Spinal cord (tissue), 10 donors: Measurements from ENCODE around the gene DHX29. TPM values are rescaled to one million over a fixed set of nuclear protein-coding genes. Genes with fewer than 3 reads are reported as not detected.

Source experiments
- DNase-seq, 6 donors: peaks; one replicate each; pipeline versions ENCODE4 v3.0.0 to v3.0.0-alpha.2; 2013 to 2015; ENCODE audit warnings: low spot score in 6 of 6, low read depth in 4 of 6
- H3K27ac ChIP-seq: one replicate; pipeline ENCODE4 v1.5.1; 2013; ENCODE audit warnings: low read depth, low read length, control low read depth
- H3K27me3 ChIP-seq: one replicate; pipeline ENCODE4 v1.6.1; 2013; ENCODE audit warnings: low read length; ENCODE audit not compliant: control insufficient read depth, insufficient read depth
- H3K36me3 ChIP-seq: one replicate; pipeline ENCODE4 v1.6.1; 2013; ENCODE audit warnings: low read length; ENCODE audit not compliant: control insufficient read depth, insufficient read depth
- H3K4me1 ChIP-seq: one replicate; pipeline ENCODE4 v1.6.1; 2013; ENCODE audit warnings: low read length; ENCODE audit not compliant: control insufficient read depth, insufficient read depth
- H3K4me3 ChIP-seq: one replicate; pipeline ENCODE4 v1.5.1; 2013; ENCODE audit warnings: low read depth, low read length, control low read depth
- H3K9me3 ChIP-seq: one replicate; pipeline ENCODE4 v1.6.1; 2013; ENCODE audit warnings: low read length; ENCODE audit not compliant: control insufficient read depth, insufficient read depth
- WGBS: methylation state at CpG from one replicate; pipeline ENCODE4 v1.1.5; 2013; ENCODE audit warnings: missing lambda C conversion rate; ENCODE audit not compliant: insufficient coverage; 5-methylcytosine and 5-hydroxymethylcytosine counted together
- polyA plus RNA-seq, 2 donors: library from polyadenylated mRNA; unstranded; fragments of 120-200 nt; gene quantifications; one replicate each; pipeline ENCODE4 v1.2.1, GENCODE V29; 2013; ENCODE audit not compliant: insufficient read length in 2 of 2
- total RNA-seq, 2 donors: library from RNA; depleted of rRNA in 1 of 2; stranded (reverse); fragments of 120-200 nt in 1 of 2; fragments of >200 nt in 1 of 2; gene quantifications; one replicate each; pipeline versions ENCODE4 v1.2.3 to v1.2.4, GENCODE V29; 2013 to 2014
- donor health status: healthy.

Gene DHX29
- total and polyA plus RNA-seq, 4 donors, result 22.3 to 43.3 (median 28.3) TPM

- H3K27me3 ChIP-seq, result peaks cover 81% of the 10 kb centered on the region
- no peaks in the 10 kb centered on the region for H3K36me3 ChIP-seq
- peaks cover 18% of the 10 kb centered on the region for H3K4me1 ChIP-seq
- DNase-seq, result peak in 1 of 6 donors; percentile 19
- no peak overlapping the region for H3K27ac ChIP-seq
- WGBS, result under 1% methylated on average over 62 of the region's 62 CpGs
- H3K9me3 ChIP-seq, result no peaks in the 10 kb centered on the region
- peak overlapping the region; percentile 9 for H3K4me3 ChIP-seq
Measured at GRCh38 chr5:55220433-55221185, 86.9 kb downstream of the DHX29 start.

- Histone ChIP-seq H3K4me1 (peaks cover 18% of the 10 kb centered on the region), H3K4me3 (no peak overlapping the region), H3K36me3 (no peaks in the 10 kb centered on the region), H3K27me3 (peaks cover 72% of the 10 kb centered on the region), H3K27ac (no peak overlapping the region), H3K9me3 (no peaks in the 10 kb centered on the region)
- no peak for DNase-seq
- WGBS, result no CpG with 5 or more reads among the region's 3 CpGs
Measured at GRCh38 chr5:55219770-55220169, 87.7 kb downstream of the DHX29 start.

GRCh38 chr5:55218967-55219366 is 88.5 kb downstream of the DHX29 start:
- 22% methylated on average over 3 of the region's 4 CpGs for WGBS
- peaks cover 18% of the 10 kb centered on the region for H3K4me1 ChIP-seq
- peaks cover 64% of the 10 kb centered on the region for H3K27me3 ChIP-seq
- H3K4me3 ChIP-seq, result no peak overlapping the region
- no peak for DNase-seq
- H3K27ac ChIP-seq, result no peak overlapping the region
- no peaks in the 10 kb centered on the region for H3K9me3 ChIP-seq
- no peaks in the 10 kb centered on the region for H3K36me3 ChIP-seq

- WGBS, result no CpG with 5 or more reads among the region's 2 CpGs
- no peaks in the 10 kb centered on the region for H3K4me1 ChIP-seq
- no peaks in the 10 kb centered on the region for H3K36me3 ChIP-seq
- no peak overlapping the region for H3K4me3 ChIP-seq
- H3K27ac ChIP-seq, result no peak overlapping the region
- H3K9me3 ChIP-seq, result no peaks in the 10 kb centered on the region
- no peak for DNase-seq
- no peaks in the 10 kb centered on the region for H3K27me3 ChIP-seq
Measured at GRCh38 chr5:55211184-55211874, 96.2 kb downstream of the DHX29 start.

Other genes with a start within 250 kb of the DHX29 start
- gene GZMA, start 205.0 kb downstream of the DHX29 start, total RNA-seq, result under 1 TPM; 0.20 to 0.39 TPM
- under 1 TPM in 1 of 2 donors, not detected in 1; 0.24 TPM for gene GZMA, start 205.0 kb downstream of the DHX29 start, polyA plus RNA-seq
- gene GPX8, start 147.5 kb downstream of the DHX29 start, total RNA-seq, result 10 to 100 TPM; 39.4 to 69.8 TPM
- 10 to 100 TPM; 14.4 to 22.2 TPM for gene GPX8, start 147.5 kb downstream of the DHX29 start, polyA plus RNA-seq
- gene CDC20B, start 134.5 kb downstream of the DHX29 start, total RNA-seq, result 1 to 10 TPM in 1 of 2 donors, under 1 TPM in 1; 0.30 to 1.9 TPM
- gene CDC20B, start 134.5 kb downstream of the DHX29 start, polyA plus RNA-seq, result under 1 TPM; 0.17 to 0.41 TPM
- under 1 TPM in 1 of 2 donors, not detected in 1; 0.28 TPM for gene MCIDAS, start 80.4 kb downstream of the DHX29 start, total RNA-seq
- not detected for gene MCIDAS, start 80.4 kb downstream of the DHX29 start, polyA plus RNA-seq
- gene CCNO, start 74.1 kb downstream of the DHX29 start, total RNA-seq, result 1 to 10 TPM in 1 of 2 donors, under 1 TPM in 1; 0.20 to 2.3 TPM
- gene CCNO, start 74.1 kb downstream of the DHX29 start, polyA plus RNA-seq, result under 1 TPM; 0.35 to 0.50 TPM
- 10 to 100 TPM; 76.9 to 92.6 TPM for gene MTREX, start 295 bp upstream of the DHX29 start, total RNA-seq
- gene MTREX, start 295 bp upstream of the DHX29 start, polyA plus RNA-seq, result 10 to 100 TPM; 58.9 to 65.6 TPM
- 10 to 100 TPM; 60.1 to 84.6 TPM for gene PLPP1, start 227.3 kb upstream of the DHX29 start, total RNA-seq
- 10 to 100 TPM; 51.8 to 58.0 TPM for gene PLPP1, start 227.3 kb upstream of the DHX29 start, polyA plus RNA-seq